Iris pigment epithelial cell (primary cell): Measurements from ENCODE around the gene METTL27.
"Not testable (repeated sequence)": the region's sequence is repeated elsewhere in the genome, so short reads cannot be mapped to it uniquely, and the experiment has no call there.

Experiments used
- DNase-seq: peaks from one replicate; pipeline ENCODE4 v3.0.0-alpha.2; 2011; ENCODE audit warnings: low read depth

The METTL27 gene

GRCh38 chr7:73838642-73839041 lies 3.7 kb downstream of the METTL27 start:
- no peak for DNase-seq

GRCh38 chr7:73837167-73837566 lies 5.1 kb downstream of the METTL27 start:
- DNase-seq: not testable (repeated sequence)

GRCh38 chr7:73834626-73835191 lies 7.6 kb downstream of the METTL27 start:
- DNase-seq: no peak

- DNase-seq: no peak
Measured at GRCh38 chr7:73833251-73833919, 8.9 kb downstream of the METTL27 start.

GRCh38 chr7:73832806-73833205 lies 9.5 kb downstream of the METTL27 start:
- no peak for DNase-seq

- no peak for DNase-seq
Measured at GRCh38 chr7:73831834-73832651, 10.3 kb downstream of the METTL27 start.

- DNase-seq: no peak
Measured at GRCh38 chr7:73831584-73831833, 10.8 kb downstream of the METTL27 start.

- DNase-seq: no peak
Measured at GRCh38 chr7:73830681-73831583, 11.4 kb downstream of the METTL27 start, which contains the start of gene CLDN4. CLDN4 (plus strand) TSS chr7:73830996; CDS start chr7:73831202, 206 bp downstream.

- DNase-seq: no peak
Measured at GRCh38 chr7:73829921-73830680, 12.2 kb downstream of the METTL27 start.

- no peak for DNase-seq
Measured at GRCh38 chr7:73829505-73829904, 12.8 kb downstream of the METTL27 start.

GRCh38 chr7:73828972-73829371 lies 13.3 kb downstream of the METTL27 start:
- DNase-seq: no peak

GRCh38 chr7:73828107-73828803 lies 14.1 kb downstream of the METTL27 start:
- peak; percentile 63 for DNase-seq

GRCh38 chr7:73827567-73828106 lies 14.7 kb downstream of the METTL27 start:
- DNase-seq: no peak

- DNase-seq: no peak
Measured at GRCh38 chr7:73824986-73825385, 17.3 kb downstream of the METTL27 start.

GRCh38 chr7:73823873-73824592 lies 18.3 kb downstream of the METTL27 start:
- DNase-seq: no peak

- no peak for DNase-seq
Measured at GRCh38 chr7:73823257-73823656, 19.1 kb downstream of the METTL27 start.

GRCh38 chr7:73822319-73823173 lies 19.8 kb downstream of the METTL27 start:
- peak; percentile 85 for DNase-seq

GRCh38 chr7:73821597-73822285 lies 20.6 kb downstream of the METTL27 start:
- DNase-seq: not testable (repeated sequence)
